Measurements from ENCODE around the gene MAML3. TPM values are rescaled to one million over a fixed set of nuclear protein-coding genes. Genes with fewer than 3 reads are reported as not detected.

The MAML3 gene
- total RNA-seq, 2 experiments from 2014 or later = 2.5 to 2.9 TPM

- no peak for TF ChIP-seq CTCF (IDR thresholded peaks at IDR 0.05)
- intact Hi-C loops (cut with DNase I, micrococcal nuclease) = no loop called here
- CTCF ChIA-PET = no interaction called here
- Histone ChIP-seq H3K27me3 (ENCODE audit: control insufficient read depth in 1 of 2, insufficient read depth in 2 of 2, low read length in 2 of 2) (no peaks in the 10 kb centered on the region), H3K9me3 (ENCODE audit: control insufficient read depth in 1 of 2, insufficient read depth in 1 of 2, low read length in 2 of 2) (no peaks in the 10 kb centered on the region), H3K36me3 (ENCODE audit: insufficient read depth, low read length) (no peaks in the 10 kb centered on the region), H3K4me3 (ENCODE audit: low read length) (no peak overlapping the region), H3K27ac (ENCODE audit: low read depth in 1 of 2, low read length in 2 of 2) (no peak overlapping the region), H3K4me1 (ENCODE audit: insufficient read depth, low read length) (no peaks in the 10 kb centered on the region)
- ATAC-seq (ENCODE audit: poor library complexity) = no peak
- no peaks in the 10 kb centered on the region for H3K27me3 Mint-ChIP-seq
- POLR2A ChIA-PET = no interaction called here
- no peaks in the 10 kb centered on the region for H3K9me3 Mint-ChIP-seq
- no peaks in the 10 kb centered on the region for H3K4me1 Mint-ChIP-seq (ENCODE audit: low read depth)
- no peak for DNase-seq
- no peak overlapping the region for H3K4me3 Mint-ChIP-seq
- H3K36me3 Mint-ChIP-seq (ENCODE audit: low read depth) = no peaks in the 10 kb centered on the region
- H3K27ac Mint-ChIP-seq = no peak overlapping the region
Measured at GRCh38 chr4:139938414-139938813, 215.6 kb downstream of the MAML3 start.

- Histone ChIP-seq H3K4me1 (ENCODE audit: insufficient read depth, low read length) (no peaks in the 10 kb centered on the region), H3K4me3 (ENCODE audit: low read length) (no peak overlapping the region), H3K27me3 (ENCODE audit: control insufficient read depth in 1 of 2, insufficient read depth in 2 of 2, low read length in 2 of 2) (no peaks in the 10 kb centered on the region), H3K36me3 (ENCODE audit: insufficient read depth, low read length) (no peaks in the 10 kb centered on the region), H3K27ac (ENCODE audit: low read depth in 1 of 2, low read length in 2 of 2) (no peak overlapping the region), H3K9me3 (ENCODE audit: control insufficient read depth in 1 of 2, insufficient read depth in 1 of 2, low read length in 2 of 2) (no peaks in the 10 kb centered on the region)
- TF ChIP-seq CTCF (IDR thresholded peaks at IDR 0.05) = no peak
- ATAC-seq (ENCODE audit: poor library complexity) (no peak), DNase-seq (no peak)
- CTCF ChIA-PET = no interaction called here
- no peaks in the 10 kb centered on the region for H3K36me3 Mint-ChIP-seq (ENCODE audit: low read depth)
- intact Hi-C loops (cut with DNase I, micrococcal nuclease) = no loop called here
- H3K4me1 Mint-ChIP-seq (ENCODE audit: low read depth) = no peaks in the 10 kb centered on the region
- H3K4me3 Mint-ChIP-seq = no peak overlapping the region
- POLR2A ChIA-PET = no interaction called here
- no peak overlapping the region for H3K27ac Mint-ChIP-seq
- H3K9me3 Mint-ChIP-seq = no peaks in the 10 kb centered on the region
- H3K27me3 Mint-ChIP-seq = no peaks in the 10 kb centered on the region
Measured at GRCh38 chr4:139935911-139936310, 218.1 kb downstream of the MAML3 start.

GRCh38 chr4:139934708-139935195 lies 219.2 kb downstream of the MAML3 start:
- Histone ChIP-seq H3K27me3 (ENCODE audit: control insufficient read depth in 1 of 2, insufficient read depth in 2 of 2, low read length in 2 of 2) (no peaks in the 10 kb centered on the region), H3K27ac (ENCODE audit: low read depth in 1 of 2, low read length in 2 of 2) (no peak overlapping the region), H3K4me3 (ENCODE audit: low read length) (no peak overlapping the region), H3K4me1 (ENCODE audit: insufficient read depth, low read length) (no peaks in the 10 kb centered on the region), H3K36me3 (ENCODE audit: insufficient read depth, low read length) (no peaks in the 10 kb centered on the region), H3K9me3 (ENCODE audit: control insufficient read depth in 1 of 2, insufficient read depth in 1 of 2, low read length in 2 of 2) (no peaks in the 10 kb centered on the region)
- no peak for TF ChIP-seq CTCF (IDR thresholded peaks at IDR 0.05)
- DNase-seq = no peak
- intact Hi-C loops (cut with DNase I, micrococcal nuclease) = no loop called here
- ChIA-PET POLR2A (no interaction called here), CTCF (no interaction called here)
- H3K27ac Mint-ChIP-seq = no peak overlapping the region
- no peaks in the 10 kb centered on the region for H3K36me3 Mint-ChIP-seq (ENCODE audit: low read depth)
- H3K9me3 Mint-ChIP-seq = no peaks in the 10 kb centered on the region
- ATAC-seq (ENCODE audit: poor library complexity) = no peak
- no peak overlapping the region for H3K4me3 Mint-ChIP-seq
- H3K4me1 Mint-ChIP-seq (ENCODE audit: low read depth) = no peaks in the 10 kb centered on the region
- H3K27me3 Mint-ChIP-seq = no peaks in the 10 kb centered on the region

Measured in CD4-positive, alpha-beta T cell (primary cell).